DND-41 (cell line): ENCODE measurements around the gene POLR1G.

Experiments
- EZH2 ChIP-seq: IDR thresholded peaks from 3 replicates; pipeline ENCODE4 v1.6.1; 2012; ENCODE audit warnings: borderline replicate concordance, low read depth, mild to moderate bottlenecking, moderate library complexity, low read length, inconsistent platforms; ENCODE audit not compliant: severe bottlenecking
- TF ChIP-seq, protein P1 (sequence below): IDR thresholded peaks from 2 replicates; pipeline ENCODE4 v1.5.1; 2012; ENCODE audit warnings: borderline replicate concordance, low read length, moderate library complexity, mild to moderate bottlenecking; ENCODE audit not compliant: poor library complexity, severe bottlenecking; ENCODE audit errors: extremely low read depth

GRCh38 chr19:45414468-45414867 lies 8.0 kb downstream of the POLR1G start:
- TF ChIP-seq, protein P1, sequence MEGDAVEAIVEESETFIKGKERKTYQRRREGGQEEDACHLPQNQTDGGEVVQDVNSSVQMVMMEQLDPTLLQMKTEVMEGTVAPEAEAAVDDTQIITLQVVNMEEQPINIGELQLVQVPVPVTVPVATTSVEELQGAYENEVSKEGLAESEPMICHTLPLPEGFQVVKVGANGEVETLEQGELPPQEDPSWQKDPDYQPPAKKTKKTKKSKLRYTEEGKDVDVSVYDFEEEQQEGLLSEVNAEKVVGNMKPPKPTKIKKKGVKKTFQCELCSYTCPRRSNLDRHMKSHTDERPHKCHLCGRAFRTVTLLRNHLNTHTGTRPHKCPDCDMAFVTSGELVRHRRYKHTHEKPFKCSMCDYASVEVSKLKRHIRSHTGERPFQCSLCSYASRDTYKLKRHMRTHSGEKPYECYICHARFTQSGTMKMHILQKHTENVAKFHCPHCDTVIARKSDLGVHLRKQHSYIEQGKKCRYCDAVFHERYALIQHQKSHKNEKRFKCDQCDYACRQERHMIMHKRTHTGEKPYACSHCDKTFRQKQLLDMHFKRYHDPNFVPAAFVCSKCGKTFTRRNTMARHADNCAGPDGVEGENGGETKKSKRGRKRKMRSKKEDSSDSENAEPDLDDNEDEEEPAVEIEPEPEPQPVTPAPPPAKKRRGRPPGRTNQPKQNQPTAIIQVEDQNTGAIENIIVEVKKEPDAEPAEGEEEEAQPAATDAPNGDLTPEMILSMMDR: no peak
- no peak for TF ChIP-seq EZH2
